LNCaP clone FGC (cell line): Measurements from ENCODE around the gene DENND5B.
A peak's percentile ranks its signal among the peaks of the same experiment; 100 is the strongest.

Experiments
- DNase-seq: peaks from one replicate; pipeline ENCODE4 v3.0.0-alpha.2; 2011; ENCODE audit warnings: low read depth
- H3K4me3 ChIP-seq: 2 replicates; pipeline ENCODE4 v1.5.1; 2011; ENCODE audit warnings: mild to moderate bottlenecking, low read depth, low read length, control low read depth
- TF ChIP-seq, protein P1 (sequence below): IDR thresholded peaks from 2 replicates; pipeline ENCODE4 v1.5.1; 2012; ENCODE audit warnings: mild to moderate bottlenecking; ENCODE audit not compliant: control insufficient read depth, insufficient read depth; ENCODE audit errors: extremely low read depth

Gene DENND5B

DNA sequence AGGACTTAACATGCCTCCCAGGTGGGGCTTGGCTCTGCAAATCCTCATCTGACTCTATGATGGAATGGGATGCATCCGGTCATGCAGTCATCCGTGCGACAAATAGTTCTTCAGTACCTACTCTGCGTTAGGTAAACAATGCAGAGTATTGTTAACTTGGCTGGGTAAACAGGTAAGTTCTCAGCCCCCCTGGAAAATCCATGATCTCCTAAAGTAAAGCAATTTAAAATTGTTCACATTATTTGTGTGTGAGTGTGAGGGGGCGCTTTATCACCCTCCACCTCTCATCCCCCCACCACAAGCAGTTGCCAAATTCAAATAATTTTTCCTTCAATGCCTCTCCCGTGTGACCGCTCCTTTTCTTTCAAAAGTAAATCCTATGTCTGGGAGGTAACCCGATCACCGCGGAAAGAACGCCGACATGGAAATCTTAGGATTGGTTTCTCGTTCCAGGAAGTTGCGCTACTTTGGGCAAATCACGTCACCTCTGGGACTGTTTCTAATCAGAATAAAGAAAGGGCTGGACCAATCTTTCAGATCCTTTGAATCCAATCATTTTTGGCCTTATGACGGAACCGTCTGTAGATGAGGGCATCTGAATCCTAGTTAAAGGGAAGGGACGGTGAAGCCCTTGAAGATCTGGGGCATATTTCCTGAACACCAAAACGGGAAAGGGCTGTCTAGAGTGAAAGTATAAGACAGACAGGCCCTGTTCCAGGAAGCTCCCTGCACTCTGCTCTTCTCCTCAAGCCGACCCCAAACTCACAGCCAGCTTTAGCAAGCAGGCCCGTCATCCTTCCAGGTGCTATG, 221.0 kb downstream of the DENND5B start:
- H3K4me3 ChIP-seq, result no peak overlapping the region
- no peak for DNase-seq
- TF ChIP-seq, protein P1, sequence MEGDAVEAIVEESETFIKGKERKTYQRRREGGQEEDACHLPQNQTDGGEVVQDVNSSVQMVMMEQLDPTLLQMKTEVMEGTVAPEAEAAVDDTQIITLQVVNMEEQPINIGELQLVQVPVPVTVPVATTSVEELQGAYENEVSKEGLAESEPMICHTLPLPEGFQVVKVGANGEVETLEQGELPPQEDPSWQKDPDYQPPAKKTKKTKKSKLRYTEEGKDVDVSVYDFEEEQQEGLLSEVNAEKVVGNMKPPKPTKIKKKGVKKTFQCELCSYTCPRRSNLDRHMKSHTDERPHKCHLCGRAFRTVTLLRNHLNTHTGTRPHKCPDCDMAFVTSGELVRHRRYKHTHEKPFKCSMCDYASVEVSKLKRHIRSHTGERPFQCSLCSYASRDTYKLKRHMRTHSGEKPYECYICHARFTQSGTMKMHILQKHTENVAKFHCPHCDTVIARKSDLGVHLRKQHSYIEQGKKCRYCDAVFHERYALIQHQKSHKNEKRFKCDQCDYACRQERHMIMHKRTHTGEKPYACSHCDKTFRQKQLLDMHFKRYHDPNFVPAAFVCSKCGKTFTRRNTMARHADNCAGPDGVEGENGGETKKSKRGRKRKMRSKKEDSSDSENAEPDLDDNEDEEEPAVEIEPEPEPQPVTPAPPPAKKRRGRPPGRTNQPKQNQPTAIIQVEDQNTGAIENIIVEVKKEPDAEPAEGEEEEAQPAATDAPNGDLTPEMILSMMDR, result no peak

DNA sequence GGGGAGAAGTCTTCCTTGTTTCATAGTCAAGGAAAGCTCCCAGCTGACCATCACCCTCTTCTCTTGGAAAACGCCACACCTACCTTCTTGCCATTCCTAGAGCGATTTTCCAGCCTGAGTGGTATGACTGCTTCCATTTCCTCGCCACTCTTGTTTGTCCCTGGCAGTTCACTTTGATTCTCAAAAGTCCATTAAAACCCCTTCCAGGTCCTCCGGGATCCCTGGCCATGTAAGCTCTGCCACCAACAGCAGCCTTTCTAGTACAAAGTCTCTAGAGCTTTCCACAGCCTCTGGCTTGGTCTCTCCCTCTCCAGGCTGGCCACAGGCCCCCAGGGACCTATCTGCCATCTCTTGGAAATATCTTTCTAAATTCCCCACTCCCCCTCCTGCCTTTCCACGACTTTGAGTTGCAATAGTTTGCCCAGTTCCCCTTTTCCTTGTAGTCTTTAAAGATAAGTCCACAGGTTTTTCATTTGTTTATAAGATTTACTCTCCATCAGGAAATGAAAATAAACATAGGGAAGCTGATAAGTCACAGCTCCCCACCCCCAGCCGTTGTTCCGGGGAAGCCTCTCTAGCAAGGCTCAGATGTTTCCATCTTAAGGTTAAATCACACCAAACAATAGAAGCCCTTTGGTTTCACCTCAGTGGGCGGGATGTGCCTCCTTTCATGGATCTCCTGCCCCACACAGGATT, 222.1 kb downstream of the DENND5B start:
- TF ChIP-seq, protein P1, result no peak
- no peak for DNase-seq
- no peak overlapping the region for H3K4me3 ChIP-seq

DNA sequence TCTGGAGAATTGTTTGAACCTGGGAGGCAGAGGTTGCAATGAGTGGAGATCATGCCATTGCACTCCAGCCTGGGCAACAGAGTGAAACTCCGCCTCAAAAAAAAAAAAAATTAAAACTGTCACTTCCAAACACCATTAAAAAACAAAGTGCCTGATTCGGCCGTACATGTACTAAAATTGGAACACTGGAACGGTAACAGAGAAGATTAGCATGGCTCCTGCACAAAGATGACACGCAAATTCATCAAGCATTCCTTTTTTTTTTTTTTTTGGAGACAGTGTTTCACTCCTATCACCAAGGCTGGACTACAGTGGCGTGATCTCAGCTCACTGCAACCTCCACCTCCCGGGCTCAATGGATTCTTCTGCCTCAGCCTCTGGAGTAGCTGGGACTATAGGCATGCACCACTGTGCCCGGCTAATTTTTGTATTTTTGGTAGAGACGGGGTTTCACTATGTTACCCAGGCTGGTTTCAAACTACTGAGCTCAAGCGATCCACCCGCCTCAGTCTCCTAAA, 224.8 kb downstream of the DENND5B start:
- DNase-seq, result no peak

DNA sequence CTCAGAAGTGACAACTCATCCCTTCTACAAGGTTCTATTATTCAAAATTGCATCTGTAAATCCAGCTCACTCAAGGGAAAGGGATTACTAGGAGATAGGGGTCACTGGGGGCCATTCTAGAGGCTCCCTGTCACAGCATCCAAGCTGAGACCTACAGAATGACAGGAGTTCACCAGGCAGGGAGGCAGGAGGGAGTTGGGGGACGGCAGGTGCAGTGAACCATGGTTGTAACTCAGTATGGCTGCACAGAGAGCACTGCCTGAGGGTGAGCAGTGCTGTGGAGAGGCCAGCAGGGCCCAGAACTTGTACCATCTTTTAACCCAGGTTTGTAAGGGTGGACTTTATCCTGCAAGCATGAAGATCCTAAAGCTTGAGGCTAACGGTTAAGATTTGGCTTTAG, 227.1 kb downstream of the DENND5B start:
- H3K4me3 ChIP-seq, result no peak overlapping the region
- TF ChIP-seq, protein P1, result no peak
- DNase-seq, result no peak

More for the DNA sequence above, 224.8 kb downstream of the DENND5B start:
- no peak overlapping the region for H3K4me3 ChIP-seq
- TF ChIP-seq, protein P1, result no peak

DNA sequence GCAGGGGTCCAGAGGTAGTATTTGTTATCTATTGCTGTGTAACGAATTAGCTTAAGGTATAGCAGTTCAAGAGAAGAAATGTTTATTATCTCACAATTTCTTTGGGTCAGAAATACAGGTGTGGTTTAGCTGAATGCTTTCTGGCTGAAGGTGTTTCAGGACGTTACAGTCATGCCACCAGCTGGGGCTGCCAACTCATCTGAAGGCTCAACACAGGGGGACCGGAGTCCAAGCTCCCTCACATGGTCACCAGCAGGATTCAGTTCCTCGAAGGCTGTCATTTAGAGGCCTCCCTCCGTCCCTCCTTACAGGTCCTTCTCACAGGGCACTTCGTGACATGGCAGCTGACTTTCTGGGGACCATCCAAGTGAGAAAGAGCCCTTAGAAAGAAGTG, 227.5 kb downstream of the DENND5B start:
- no peak overlapping the region for H3K4me3 ChIP-seq
- TF ChIP-seq, protein P1, result no peak
- DNase-seq, result no peak

DNA sequence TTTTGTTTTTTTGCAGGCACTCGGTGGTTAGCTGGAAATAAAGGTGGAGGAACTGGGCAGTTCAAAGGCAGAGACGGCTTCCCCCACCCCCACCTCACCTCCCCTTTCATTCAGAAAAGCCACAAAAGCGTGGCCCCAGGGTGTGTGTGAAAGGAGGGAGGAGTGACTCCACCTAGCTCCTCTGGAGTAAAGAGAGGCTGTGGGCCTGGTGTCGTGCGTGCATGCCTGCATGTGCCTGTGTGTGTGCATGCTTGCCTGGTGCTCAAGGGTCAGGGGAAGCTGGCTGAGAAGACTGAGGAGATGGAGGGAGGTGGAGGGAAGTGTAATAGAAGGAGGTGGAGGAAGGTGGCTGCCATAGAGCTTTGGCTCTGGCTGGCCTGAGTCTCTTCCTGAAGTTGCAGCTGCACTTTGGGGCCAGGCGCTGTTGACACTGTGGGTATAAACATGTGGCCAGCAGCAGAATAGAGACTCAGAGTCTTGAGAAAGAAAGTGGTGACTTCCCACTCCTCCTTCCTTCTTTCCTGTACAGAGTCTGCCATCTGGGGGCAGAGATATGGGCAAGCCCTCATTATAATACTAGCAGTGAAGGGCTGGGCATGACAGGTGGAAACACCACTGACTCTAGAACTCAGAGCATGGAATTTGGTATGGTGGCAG, 228.0 kb downstream of the DENND5B start:
- no peak overlapping the region for H3K4me3 ChIP-seq
- TF ChIP-seq, protein P1, result peak; percentile 18; the same call in 1 of the 2 replicates
- DNase-seq, result no peak
